HG03139 (cell line): ENCODE results near the gene ATG4A.
A peak's percentile ranks its signal among the peaks of the same experiment; 100 is the strongest.

Experiments
- ATAC-seq: cut with Tn5 transposase; IDR thresholded peaks from one replicate; pipeline ENCODE4 v1.9.1; 2021; ENCODE audit not compliant: unreplicated experiment

Gene ATG4A, protein sequence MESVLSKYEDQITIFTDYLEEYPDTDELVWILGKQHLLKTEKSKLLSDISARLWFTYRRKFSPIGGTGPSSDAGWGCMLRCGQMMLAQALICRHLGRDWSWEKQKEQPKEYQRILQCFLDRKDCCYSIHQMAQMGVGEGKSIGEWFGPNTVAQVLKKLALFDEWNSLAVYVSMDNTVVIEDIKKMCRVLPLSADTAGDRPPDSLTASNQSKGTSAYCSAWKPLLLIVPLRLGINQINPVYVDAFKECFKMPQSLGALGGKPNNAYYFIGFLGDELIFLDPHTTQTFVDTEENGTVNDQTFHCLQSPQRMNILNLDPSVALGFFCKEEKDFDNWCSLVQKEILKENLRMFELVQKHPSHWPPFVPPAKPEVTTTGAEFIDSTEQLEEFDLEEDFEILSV

DNA sequence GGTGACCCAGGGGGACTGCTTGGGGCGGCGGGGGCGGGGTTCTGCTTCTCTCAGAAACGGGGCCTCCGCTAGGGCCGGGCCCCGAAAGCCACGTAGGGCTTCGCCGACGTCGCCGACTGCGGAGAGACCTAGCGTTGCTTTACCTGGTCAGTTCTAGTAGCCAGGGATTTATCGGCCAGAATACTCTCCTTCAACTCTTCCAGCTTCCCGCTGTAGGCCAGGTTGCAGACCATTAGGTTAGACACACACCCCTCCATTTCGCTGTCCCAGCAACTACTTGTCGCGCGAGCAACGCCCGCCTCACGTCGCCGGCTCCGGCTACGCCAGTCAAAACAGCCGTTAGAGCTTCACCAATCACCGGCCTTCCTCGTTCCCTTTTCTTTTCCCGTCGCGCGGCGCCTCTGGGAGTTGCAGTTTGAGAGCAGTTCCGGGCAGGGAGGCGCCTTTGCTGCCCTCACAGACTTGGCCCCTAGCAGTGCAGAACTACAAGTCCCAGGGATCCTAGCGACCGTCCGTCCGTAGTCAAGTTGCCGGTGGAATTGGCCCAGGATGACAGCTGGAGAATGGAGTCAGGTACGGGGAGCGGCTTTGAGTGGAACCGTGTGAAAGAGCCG is at the start of gene ATG4A, which contains the start of gene PSMD10:
Gene ATG4A, plus strand, starts transcription at position 515 of the 614 bp plus-strand sequence. Its CDS starts 49 bp downstream, at position 564.
Gene PSMD10, minus strand, starts transcription at position 279 of the 614 bp plus-strand sequence. Its CDS starts 22 bp downstream, at position 257.
- peak; percentile 97 for ATAC-seq

GRCh38 chrX:108044554-108045256 is 46.9 kb upstream of the ATG4A start, which contains the start of gene VSIG1:
TSS of gene VSIG1 (plus strand) at chrX:108045065. CDS start at chrX:108045131, 66 bp downstream.
- no peak for ATAC-seq

DNA sequence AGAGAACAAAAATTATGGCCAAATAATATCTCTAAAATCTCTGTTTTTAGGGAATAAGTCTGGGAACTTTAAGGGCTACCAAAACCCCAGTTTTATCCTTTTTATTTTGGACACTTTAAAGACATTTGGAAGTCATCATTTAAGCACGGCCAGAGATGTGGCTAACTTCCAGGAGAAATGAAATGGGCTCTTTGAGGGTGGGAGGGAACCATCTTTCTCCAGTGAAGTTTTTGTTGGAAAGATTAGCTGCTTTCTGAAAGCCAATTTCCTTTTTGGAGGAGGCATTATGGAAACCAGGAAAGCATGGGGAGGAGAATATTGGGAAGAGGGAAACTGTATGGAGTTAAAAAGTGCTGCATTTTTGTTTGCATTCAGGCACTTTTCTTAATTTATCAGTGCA is 41.9 kb upstream of the ATG4A start:
- no peak for ATAC-seq

GRCh38 chrX:108053218-108053617 is 38.4 kb upstream of the ATG4A start:
- no peak for ATAC-seq

DNA sequence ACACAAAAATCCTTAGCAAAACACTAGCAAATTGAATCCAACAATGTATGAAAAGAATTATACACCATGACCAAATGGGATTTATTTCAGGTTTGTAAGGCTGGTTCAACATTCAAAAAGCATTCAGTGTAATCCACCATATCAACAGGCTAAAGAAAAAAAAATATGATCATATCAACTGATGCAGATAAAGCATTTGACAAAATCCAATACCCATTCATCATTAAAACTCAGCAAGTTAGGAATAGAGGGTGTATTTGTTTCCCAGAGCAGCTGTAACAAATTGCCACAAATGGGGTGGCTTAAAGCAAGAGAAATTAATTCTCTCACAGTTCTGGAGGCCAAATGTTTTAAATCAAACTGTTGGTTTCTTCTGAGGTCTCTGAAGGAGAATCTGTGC is 36.0 kb upstream of the ATG4A start:
- ATAC-seq: no peak

DNA sequence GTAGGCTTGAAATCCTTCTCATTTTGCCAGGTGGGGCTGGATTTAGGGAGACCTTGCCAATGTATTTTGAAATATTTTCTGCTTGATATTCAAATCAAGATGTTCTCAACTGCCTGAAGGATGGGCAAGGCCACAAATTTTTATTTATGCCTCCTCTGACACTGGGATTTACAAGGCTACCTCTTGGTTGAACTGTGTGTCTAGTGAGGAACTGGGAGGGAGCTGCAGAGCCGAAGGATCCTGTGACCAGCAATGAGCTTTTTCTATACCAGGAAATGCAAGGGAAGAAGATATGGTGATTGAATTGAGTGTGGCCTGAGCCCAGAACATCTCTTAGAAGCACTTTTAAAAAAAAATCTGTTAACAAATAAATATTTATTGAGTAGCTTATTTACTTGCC is 31.8 kb upstream of the ATG4A start:
- ATAC-seq: no peak

DNA sequence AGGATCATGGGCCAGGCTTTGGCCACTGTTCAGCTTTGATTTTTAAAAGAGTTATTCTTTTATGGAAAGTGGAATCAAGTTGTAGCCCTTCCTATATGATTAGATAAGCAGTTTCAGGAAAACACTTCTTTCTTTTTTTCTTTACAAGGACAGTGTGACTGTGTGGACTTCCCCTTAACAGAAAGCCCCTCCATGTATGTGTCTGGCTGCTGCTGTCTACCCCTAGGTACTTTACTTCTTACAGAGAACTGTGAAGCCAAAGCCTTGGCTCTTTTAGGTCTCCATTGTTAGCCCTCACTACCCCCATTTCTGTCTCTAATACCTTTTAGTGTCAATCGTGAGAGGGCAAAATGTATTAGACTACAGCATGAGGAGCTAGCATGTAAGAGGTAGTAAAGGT is 27.6 kb upstream of the ATG4A start:
- no peak for ATAC-seq

DNA sequence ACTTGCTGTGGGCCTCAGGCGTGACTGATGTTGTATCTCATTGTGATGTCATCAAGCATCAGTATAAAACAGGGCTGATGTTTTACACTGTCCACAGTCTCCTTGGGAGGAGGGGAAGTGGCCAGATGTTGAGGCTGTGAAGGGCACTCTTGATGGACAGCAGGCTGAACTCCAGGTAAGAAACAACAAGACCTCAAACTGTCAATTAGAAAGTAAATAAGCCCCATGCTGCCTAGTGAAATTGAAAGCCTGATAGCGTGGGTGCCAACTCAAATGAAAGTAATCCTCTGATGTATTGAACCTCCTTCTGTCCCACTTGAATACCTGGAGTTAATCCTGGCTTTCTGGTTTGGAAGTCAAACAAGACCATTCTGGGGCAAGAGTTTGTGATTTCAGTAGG is 27.0 kb upstream of the ATG4A start:
- ATAC-seq: no peak

DNA sequence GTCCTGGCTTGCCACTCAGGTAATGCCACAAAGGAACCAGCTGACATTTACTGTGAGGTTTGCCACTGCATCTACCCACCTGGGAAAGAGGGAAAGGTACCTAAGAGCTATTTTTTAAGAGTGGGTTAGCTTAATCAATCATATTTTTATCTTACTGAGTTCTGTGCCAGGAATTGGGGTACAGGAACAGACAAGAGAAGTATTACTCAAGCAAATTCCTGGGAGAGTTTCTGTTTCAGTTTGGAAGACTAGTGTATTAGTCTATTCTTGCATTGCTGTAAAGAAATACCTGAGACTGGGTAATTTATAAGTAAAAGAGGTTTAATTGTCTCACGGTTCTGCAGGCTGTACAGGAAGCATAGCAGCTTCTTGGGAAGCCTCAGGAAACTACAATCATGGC is 23.5 kb upstream of the ATG4A start:
- no peak for ATAC-seq

DNA sequence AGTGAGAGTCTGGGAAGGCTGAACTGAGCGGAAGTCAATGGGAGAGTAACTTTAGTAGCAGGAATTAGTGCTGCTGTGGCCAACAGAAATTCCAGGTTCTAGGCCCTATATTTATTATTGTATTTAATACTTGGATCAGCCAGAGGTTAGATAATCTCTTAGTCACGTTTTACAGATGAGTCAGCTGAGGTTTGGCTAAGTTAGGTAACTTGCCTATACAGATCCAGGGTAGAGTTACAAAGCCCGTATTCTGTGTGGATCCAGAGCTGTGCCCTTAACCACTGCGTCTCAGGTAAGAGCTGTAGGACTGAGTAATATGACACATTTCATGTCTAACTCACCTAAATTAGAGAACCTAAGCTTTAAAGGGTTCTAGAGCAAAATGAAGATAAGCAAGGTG is 20.7 kb upstream of the ATG4A start:
- no peak for ATAC-seq

DNA sequence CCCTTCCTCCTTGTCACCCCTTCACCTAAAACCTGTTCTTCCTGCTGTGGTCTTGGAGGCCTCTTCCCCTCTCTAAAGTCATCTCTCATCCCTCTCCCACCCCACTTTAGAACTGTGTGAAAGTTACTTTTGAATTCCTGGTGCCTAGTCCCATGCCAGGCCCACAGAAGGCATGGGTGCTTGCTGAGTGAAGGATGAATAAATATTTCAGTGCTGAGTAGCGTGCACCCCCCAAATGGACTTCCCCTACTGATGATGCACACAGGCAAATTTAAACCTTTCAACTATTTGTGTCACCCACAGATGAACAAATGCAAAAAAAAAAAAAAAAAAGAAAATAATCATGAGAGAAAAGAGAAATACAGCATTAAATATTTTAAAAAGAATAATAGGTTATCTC is 20.0 kb upstream of the ATG4A start:
- no peak for ATAC-seq

DNA sequence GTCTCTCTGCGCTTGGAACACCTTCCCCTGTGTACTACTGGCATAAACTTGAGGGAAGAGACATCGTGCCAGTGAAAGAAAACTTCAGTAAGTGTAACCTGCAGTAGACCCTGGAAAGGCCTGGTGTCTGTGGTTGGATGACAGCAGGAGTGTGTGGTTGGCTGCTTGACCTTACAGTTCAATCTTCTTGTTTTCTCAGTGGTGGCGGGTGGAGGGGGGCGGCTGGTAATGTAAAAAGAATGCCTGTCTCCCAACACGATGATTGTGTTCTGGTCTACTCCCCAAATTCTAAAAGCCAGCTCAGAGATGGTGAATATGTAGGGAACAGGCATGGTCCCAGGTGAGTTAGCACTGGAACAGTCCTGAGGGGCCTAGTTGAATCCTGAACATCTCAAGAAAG is 18.8 kb upstream of the ATG4A start:
- ATAC-seq: no peak

GRCh38 chrX:108081110-108081509 is 10.5 kb upstream of the ATG4A start:
- ATAC-seq: no peak

DNA sequence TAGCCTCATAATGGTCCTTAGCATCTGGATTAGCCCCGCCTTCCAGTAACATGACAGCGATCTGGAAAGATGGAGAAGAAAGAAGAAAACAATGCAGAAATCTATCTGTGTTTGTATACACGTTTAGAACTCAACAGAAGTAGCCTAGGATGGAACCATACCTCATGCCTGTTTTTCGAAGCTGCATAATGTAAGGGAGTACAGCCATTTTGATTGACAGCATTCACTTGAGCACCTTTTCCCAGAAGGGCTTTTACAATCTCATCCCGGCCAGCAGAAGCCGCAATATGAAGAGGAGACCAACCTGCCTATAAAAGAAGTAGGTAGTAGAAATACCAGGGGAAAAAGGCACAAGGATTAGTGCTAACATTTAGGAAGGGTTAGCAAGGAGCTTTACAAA is 3.8 kb upstream of the ATG4A start:
- no peak for ATAC-seq

DNA sequence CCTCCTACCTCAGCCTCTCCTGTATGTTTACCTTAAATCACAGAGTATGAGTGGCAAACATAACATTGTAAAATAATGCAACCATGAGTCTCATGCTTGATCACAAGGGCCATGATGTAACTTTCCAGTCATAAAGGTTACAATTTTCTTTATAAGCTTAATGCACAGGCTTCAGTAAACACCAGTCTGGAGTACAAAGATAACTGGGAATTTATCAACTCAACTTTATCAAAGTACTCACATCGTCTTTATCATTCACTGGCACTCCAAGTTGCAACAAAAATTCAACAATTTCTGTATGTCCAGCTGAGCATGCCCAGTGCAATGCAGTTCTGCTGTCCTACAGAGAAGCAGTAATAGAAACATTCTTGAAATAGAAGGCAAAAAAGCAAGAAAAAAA is 3.1 kb upstream of the ATG4A start:
- no peak for ATAC-seq

- ATAC-seq: no peak
These were observed 901 bp upstream of the ATG4A start for GRCh38 chrX:108090491-108091263.

DNA sequence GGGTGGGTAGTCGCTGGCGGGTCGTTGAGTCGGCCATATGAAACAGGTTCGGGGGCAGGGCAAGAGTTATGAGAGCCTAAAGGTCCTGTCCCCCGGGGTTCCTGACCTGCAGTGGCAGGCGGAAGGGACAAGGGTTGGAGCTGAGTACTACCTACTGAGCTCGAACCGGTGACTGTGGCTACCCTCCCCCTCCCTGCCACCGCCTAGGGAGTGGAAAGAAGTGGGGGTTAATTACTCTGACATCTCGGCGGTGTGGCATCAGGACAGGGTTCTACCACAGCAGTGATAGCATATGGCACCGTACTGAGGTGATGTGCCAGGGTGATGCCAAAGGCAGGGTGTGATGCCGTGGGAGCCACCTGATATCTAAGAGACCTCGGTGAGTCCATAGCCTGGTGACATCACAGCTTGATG is 307 bp downstream of the ATG4A start:
- ATAC-seq: peak; percentile 30

DNA sequence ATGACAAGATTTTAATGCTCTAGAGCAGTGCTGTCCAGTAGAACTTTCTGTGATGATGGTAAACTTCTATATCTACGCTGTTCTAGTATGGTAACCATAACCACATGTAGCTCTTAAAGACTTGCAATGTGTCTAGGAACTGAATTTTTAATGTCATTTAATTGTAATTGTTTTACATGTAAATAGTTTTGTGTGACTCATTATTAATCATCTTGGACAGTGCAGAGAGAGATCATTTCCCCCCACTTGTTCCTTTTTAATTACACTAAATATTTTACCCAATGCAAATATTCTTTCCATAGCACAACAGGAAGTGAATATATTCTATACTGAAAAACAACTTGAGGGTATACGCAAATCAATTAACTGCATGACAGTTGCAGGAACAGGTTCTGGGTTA is 5.8 kb downstream of the ATG4A start:
- ATAC-seq: no peak

DNA sequence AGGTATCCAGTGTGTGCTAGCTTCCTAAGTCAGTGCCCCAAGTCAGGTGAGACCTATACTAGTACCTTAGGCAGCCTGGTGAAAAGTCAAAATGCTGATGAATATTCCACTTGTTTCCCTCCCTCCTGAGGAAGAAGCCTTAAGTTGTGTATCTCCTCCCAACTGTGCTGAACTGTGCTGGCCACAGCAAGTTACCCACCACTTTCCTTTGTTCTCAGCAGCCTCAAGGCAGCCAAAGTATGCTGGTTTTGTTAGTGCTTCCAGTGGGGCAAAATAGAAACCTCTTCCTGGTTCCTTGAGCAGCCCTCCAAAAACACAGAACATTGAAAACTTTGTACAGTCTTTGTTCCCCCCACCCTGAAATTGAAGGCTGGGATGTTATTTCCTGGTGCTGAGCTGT is 13.9 kb downstream of the ATG4A start:
- no peak for ATAC-seq

DNA sequence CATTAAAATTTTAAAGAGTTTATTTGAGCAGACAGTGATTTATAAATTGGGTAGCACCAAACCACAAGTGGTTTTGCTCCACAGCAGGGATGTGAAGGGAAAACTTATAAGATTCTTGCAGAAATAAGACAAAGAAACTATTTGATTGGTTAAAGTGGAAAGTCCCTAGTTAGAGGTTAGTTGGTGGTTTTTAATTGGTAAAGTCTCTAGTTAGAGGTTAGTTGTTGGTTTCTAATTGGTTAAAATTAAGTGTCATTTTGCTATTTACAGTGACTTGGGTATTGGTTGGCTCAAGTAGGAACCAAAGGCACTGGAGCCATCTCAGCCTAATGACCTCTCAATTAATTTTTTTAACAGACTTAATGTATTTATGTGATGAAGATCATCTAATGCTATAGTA is 23.0 kb downstream of the ATG4A start:
- no peak for ATAC-seq

- no peak for ATAC-seq
These were observed 26.4 kb downstream of the ATG4A start for GRCh38 chrX:108117988-108118387.
